Measurements from ENCODE around the gene MYBPC3.

GRCh38 chr11:47391077-47391583 is 38.6 kb upstream of the MYBPC3 start:
- TF ChIP-seq POLR2AphosphoS5 (IDR thresholded peaks at IDR 0.05; ENCODE audit: borderline replicate concordance, low read depth, low read length) (no peak), EZH2 (IDR thresholded peaks at IDR 0.05) (no peak), FOXP2 (optimal IDR thresholded peaks at IDR 0.05; ENCODE audit: control extremely low read depth, extremely low read length, insufficient read depth) (no peak)
